ENCODE results near the gene NVL.

Gene NVL

GRCh38 chr1:224282140-224282539 lies 47.8 kb downstream of the NVL start:
- TF ChIP-seq CTCF (IDR thresholded peaks at IDR 0.05; ENCODE audit: unreplicated experiment in 3 of 3): no peak
- H3K9me3 Mint-ChIP-seq: no peaks in the 10 kb centered on the region
- no peaks in the 10 kb centered on the region for H3K4me1 Mint-ChIP-seq
- H3K27me3 Mint-ChIP-seq (ENCODE audit: low read depth): no peaks in the 10 kb centered on the region
- H3K4me3 Mint-ChIP-seq: no peak overlapping the region
- H3K36me3 Mint-ChIP-seq (ENCODE audit: low read depth): peaks cover 65% of the 10 kb centered on the region
- no peak overlapping the region for H3K27ac Mint-ChIP-seq

GRCh38 chr1:224276771-224277487 lies 53.0 kb downstream of the NVL start:
- H3K27ac Mint-ChIP-seq: no peak overlapping the region
- H3K27me3 Mint-ChIP-seq (ENCODE audit: low read depth): no peaks in the 10 kb centered on the region
- no peak for TF ChIP-seq CTCF (IDR thresholded peaks at IDR 0.05; ENCODE audit: unreplicated experiment in 3 of 3)
- H3K36me3 Mint-ChIP-seq (ENCODE audit: low read depth): peaks cover 50% of the 10 kb centered on the region
- H3K4me1 Mint-ChIP-seq: no peaks in the 10 kb centered on the region
- no peak overlapping the region for H3K4me3 Mint-ChIP-seq
- H3K9me3 Mint-ChIP-seq: no peaks in the 10 kb centered on the region

- no peaks in the 10 kb centered on the region for H3K4me1 Mint-ChIP-seq
- no peak overlapping the region for H3K27ac Mint-ChIP-seq
- no peak for TF ChIP-seq CTCF (IDR thresholded peaks at IDR 0.05; ENCODE audit: unreplicated experiment in 3 of 3)
- H3K36me3 Mint-ChIP-seq (ENCODE audit: low read depth): peaks cover 49% of the 10 kb centered on the region
- H3K4me3 Mint-ChIP-seq: no peak overlapping the region
- no peaks in the 10 kb centered on the region for H3K9me3 Mint-ChIP-seq
- H3K27me3 Mint-ChIP-seq (ENCODE audit: low read depth): no peaks in the 10 kb centered on the region
These were observed 54.9 kb downstream of the NVL start for GRCh38 chr1:224274970-224275626.

GRCh38 chr1:224273641-224274040 lies 56.3 kb downstream of the NVL start:
- Mint-ChIP-seq H3K4me3 (no peak overlapping the region), H3K36me3 (ENCODE audit: low read depth) (peaks cover 54% of the 10 kb centered on the region), H3K27me3 (ENCODE audit: low read depth) (no peaks in the 10 kb centered on the region), H3K27ac (peak overlapping the region in 1 of 3 experiments; percentile 17), H3K4me1 (no peaks in the 10 kb centered on the region), H3K9me3 (no peaks in the 10 kb centered on the region)
- TF ChIP-seq CTCF (IDR thresholded peaks at IDR 0.05; ENCODE audit: unreplicated experiment in 3 of 3): no peak

GRCh38 chr1:224271106-224271505 lies 58.9 kb downstream of the NVL start:
- Mint-ChIP-seq H3K9me3 (no peaks in the 10 kb centered on the region), H3K4me3 (no peak overlapping the region), H3K36me3 (ENCODE audit: low read depth) (peaks cover 52% of the 10 kb centered on the region), H3K27me3 (ENCODE audit: low read depth) (no peaks in the 10 kb centered on the region), H3K27ac (no peak overlapping the region), H3K4me1 (no peaks in the 10 kb centered on the region)
- no peak for TF ChIP-seq CTCF (IDR thresholded peaks at IDR 0.05; ENCODE audit: unreplicated experiment in 3 of 3)

- Mint-ChIP-seq H3K36me3 (ENCODE audit: low read depth) (peaks cover 53% of the 10 kb centered on the region), H3K4me1 (no peaks in the 10 kb centered on the region), H3K4me3 (no peak overlapping the region), H3K27ac (no peak overlapping the region), H3K27me3 (ENCODE audit: low read depth) (no peaks in the 10 kb centered on the region), H3K9me3 (no peaks in the 10 kb centered on the region)
- TF ChIP-seq CTCF (IDR thresholded peaks at IDR 0.05; ENCODE audit: unreplicated experiment in 3 of 3): no peak
These were observed 62.0 kb downstream of the NVL start for GRCh38 chr1:224267925-224268324.

All from nephron (organoid).